Aorta (tissue), 5 donors: Measurements from ENCODE around the gene NTN5. TPM values are rescaled to one million over a fixed set of nuclear protein-coding genes. Genes with fewer than 3 reads are reported as not detected.

Experiments used
- ATAC-seq: fragments of 200-7000 bp; cut with Tn5 transposase; one replicate; pipeline ENCODE4 v1.9.1; 2022; ENCODE audit warnings: moderate library complexity; ENCODE audit not compliant: low FRiP score
- DNase-seq, 2 donors: peaks; one replicate each; pipeline ENCODE4 v3.0.0-alpha.2; 2020
- H3K27ac ChIP-seq, 2 donors: one replicate each; pipeline ENCODE4 v1.5.1; 2013; ENCODE audit warnings: low read length in 2 of 2, mild to moderate bottlenecking in 2 of 2, moderate library complexity in 2 of 2, control low read depth in 1 of 2, inconsistent platforms in 1 of 2, low read depth in 1 of 2
- H3K27me3 ChIP-seq, 2 donors: one replicate each; pipeline ENCODE4 v1.6.1; 2013; ENCODE audit warnings: control low read depth in 1 of 2, low read length in 1 of 2, mild to moderate bottlenecking in 1 of 2, moderate library complexity in 1 of 2; ENCODE audit not compliant: insufficient read depth in 2 of 2, control insufficient read depth in 1 of 2
- H3K36me3 ChIP-seq, 2 donors: one replicate each; pipeline ENCODE4 v1.6.1; 2013; ENCODE audit warnings: control low read depth in 1 of 2, low read length in 1 of 2, mild to moderate bottlenecking in 1 of 2; ENCODE audit not compliant: insufficient read depth in 2 of 2, control insufficient read depth in 1 of 2
- H3K4me1 ChIP-seq, 2 donors: one replicate each; pipeline ENCODE4 v1.6.1; 2013; ENCODE audit warnings: low read length in 2 of 2, control low read depth in 1 of 2, mild to moderate bottlenecking in 1 of 2, moderate library complexity in 1 of 2; ENCODE audit not compliant: insufficient read depth in 2 of 2, control insufficient read depth in 1 of 2
- H3K4me3 ChIP-seq, 2 donors: one replicate each; pipeline ENCODE4 v1.5.1; 2013; ENCODE audit warnings: low read length in 2 of 2, control low read depth in 1 of 2, mild to moderate bottlenecking in 1 of 2
- H3K9me3 ChIP-seq: one replicate; pipeline ENCODE4 v1.6.1; 2013; ENCODE audit warnings: mild to moderate bottlenecking, low read length; ENCODE audit not compliant: control insufficient read depth
- WGBS, 2 donors: extraction: QIAGEN DNeasy Blood & Tissue Kit; methylation state at CpG; one replicate each; pipeline ENCODE4 v1.1.7; 2013; 5-methylcytosine and 5-hydroxymethylcytosine counted together
- intact Hi-C, 2 donors: fragments of 100-400 bp; cut with DNase I; formaldehyde crosslinking; loops; one replicate each; pipeline versions ENCODE4 v1.14.2 to v1.15.0; 2022
- polyA plus RNA-seq, 2 donors: library from polyadenylated mRNA; stranded (reverse); fragments of 200-250 nt; gene quantifications; one replicate each; pipeline ENCODE4 v1.2.3, GENCODE V29; 2013
- total RNA-seq, 2 donors: library from RNA; stranded (reverse); fragmentation: NEBNext Ultra II Directional; extraction: Animal tissue kit (Norgen Biotek cat#: 25700); gene quantifications; one replicate each; pipeline ENCODE4 v1.2.1, GENCODE V29; 2021
- donor health status: healthy with polysubstance abuse.
- donor health status: Bipolar disorder and iron deficiency.
- donor health status: DM: no; HTN: no; CAD: no.
- donor health status: DM: no; HTN: no; CAD: no.
- donor health status: DM: yes; HTN: yes; CAD: no.

NTN5 gene
- total and polyA plus RNA-seq, 4 donors = 0.52 to 2.0 (median 0.96) TPM; not detected in 1

- peak in 1 of 2 donors; percentile 79 for DNase-seq
- Histone ChIP-seq H3K9me3 (no peaks in the 10 kb centered on the region), H3K4me3 (peak overlapping the region; percentile 81 to 87), H3K27ac (peak overlapping the region in 1 of 2 donors; percentile 42), H3K36me3 (peaks cover 0 to 10% of the 10 kb centered on the region in 2 donors), H3K4me1 (no peaks in the 10 kb centered on the region), H3K27me3 (no peaks in the 10 kb centered on the region)
- 1% methylated on average over 18 of the region's 18 CpGs for WGBS, 2 donors
- ATAC-seq = no peak
- intact Hi-C loops = no loop called here
These were observed 54.4 kb downstream of the NTN5 start for GRCh38 chr19:48618278-48618915.

GRCh38 chr19:48617146-48617937 is 55.5 kb downstream of the NTN5 start:
- Histone ChIP-seq H3K9me3 (no peaks in the 10 kb centered on the region), H3K36me3 (peaks cover 0 to 10% of the 10 kb centered on the region in 2 donors), H3K4me3 (no peak overlapping the region), H3K27me3 (no peaks in the 10 kb centered on the region), H3K27ac (no peak overlapping the region), H3K4me1 (no peaks in the 10 kb centered on the region)
- ATAC-seq = no peak
- intact Hi-C loops = no loop called here
- DNase-seq = no peak
- 55 to 56% methylated on average over 18 of the region's 18 CpGs for WGBS, 2 donors

GRCh38 chr19:48616491-48617056 is 56.2 kb downstream of the NTN5 start:
- DNase-seq (no peak), ATAC-seq (no peak)
- H3K9me3 ChIP-seq = no peaks in the 10 kb centered on the region
- no peak overlapping the region for H3K27ac ChIP-seq
- no peak overlapping the region for H3K4me3 ChIP-seq
- intact Hi-C loops = no loop called here
- 74 to 80% methylated on average over 12 of the region's 12 CpGs for WGBS, 2 donors
- H3K36me3 ChIP-seq = peaks cover 0 to 10% of the 10 kb centered on the region in 2 donors
- H3K27me3 ChIP-seq = no peaks in the 10 kb centered on the region
- no peaks in the 10 kb centered on the region for H3K4me1 ChIP-seq

- intact Hi-C loops = no loop called here
- no peak overlapping the region for H3K27ac ChIP-seq
- DNase-seq = peak in 1 of 2 donors; percentile 75
- WGBS, 2 donors = 71 to 78% methylated on average over 16 of the region's 16 CpGs
- H3K36me3 ChIP-seq = peaks cover 0 to 10% of the 10 kb centered on the region in 2 donors
- no peaks in the 10 kb centered on the region for H3K4me1 ChIP-seq
- no peaks in the 10 kb centered on the region for H3K9me3 ChIP-seq
- ATAC-seq = no peak
- H3K4me3 ChIP-seq = no peak overlapping the region
- H3K27me3 ChIP-seq = no peaks in the 10 kb centered on the region
These were observed 56.8 kb downstream of the NTN5 start for GRCh38 chr19:48616041-48616436.

- intact Hi-C loops = no loop called here
- Histone ChIP-seq H3K36me3 (peaks cover 0 to 10% of the 10 kb centered on the region in 2 donors), H3K9me3 (no peaks in the 10 kb centered on the region), H3K27ac (no peak overlapping the region), H3K27me3 (no peaks in the 10 kb centered on the region), H3K4me1 (no peaks in the 10 kb centered on the region), H3K4me3 (no peak overlapping the region)
- ATAC-seq (no peak), DNase-seq (no peak)
- WGBS, 2 donors = 63 to 69% methylated on average over 19 of the region's 19 CpGs
These were observed 57.4 kb downstream of the NTN5 start for GRCh38 chr19:48615231-48616040.

- Histone ChIP-seq H3K27ac (no peak within 1 kb of the TSS), H3K4me3 (no peak within 1 kb of the TSS), H3K4me1 (no peaks in the 10 kb centered on the region), H3K9me3 (no peaks in the 10 kb centered on the region), H3K36me3 (peaks cover 0 to 10% of the 10 kb centered on the region in 2 donors), H3K27me3 (no peaks in the 10 kb centered on the region)
- ATAC-seq = no peak
- intact Hi-C loops = no loop called here
- WGBS, 2 donors = 54 to 55% methylated on average over 31 of the region's 31 CpGs
- peak in 1 of 2 donors; percentile 77 for DNase-seq
These were observed 58.2 kb downstream of the NTN5 start, which contains the start of gene FAM83E for GRCh38 chr19:48614436-48615230. Gene FAM83E (minus strand): TSS chr19:48615076. CDS start chr19:48613372, 1,704 bp downstream.

- Histone ChIP-seq H3K27me3 (no peaks in the 10 kb centered on the region), H3K9me3 (no peaks in the 10 kb centered on the region), H3K36me3 (peaks cover 0 to 10% of the 10 kb centered on the region in 2 donors), H3K27ac (no peak overlapping the region), H3K4me3 (no peak overlapping the region), H3K4me1 (no peaks in the 10 kb centered on the region)
- no peak for DNase-seq
- intact Hi-C loops = no loop called here
- WGBS, 2 donors = 77% methylated on average over 13 of the region's 13 CpGs
- no peak for ATAC-seq
These were observed 58.9 kb downstream of the NTN5 start for GRCh38 chr19:48613852-48614435.
